ENCODE results near the gene LANCL2.

GRCh38 chr7:55386541-55386940 is 21.4 kb downstream of the LANCL2 start:
- TF ChIP-seq GATA2 (IDR thresholded peaks at IDR 0.05; ENCODE audit: low read depth, low read length) (no peak), GATA3 (IDR thresholded peaks at IDR 0.05; ENCODE audit: low read depth, low read length) (no peak)

Data from SH-SY5Y (cell line).